LNCAP (cell line): ENCODE measurements around the gene CDC42EP3.

ENCODE experiments used
- CTCF ChIP-seq: fragments of 450-650 bp; IDR thresholded peaks from 2 replicates; pipeline ENCODE4 v1.5.1; 2017; ENCODE audit warnings: mild to moderate bottlenecking

CDC42EP3 gene

GRCh38 chr2:37671009-37671815 lies at the start of gene CDC42EP3:
TSS of gene CDC42EP3 (minus strand) at chr2:37671642. CDS start at chr2:37646587, 25,055 bp downstream.
- no peak for TF ChIP-seq CTCF

GRCh38 chr2:37721201-37721560 lies 49.7 kb upstream of the CDC42EP3 start:
- TF ChIP-seq CTCF: no peak

GRCh38 chr2:37720533-37721200 lies 49.2 kb upstream of the CDC42EP3 start:
- no peak for TF ChIP-seq CTCF

GRCh38 chr2:37718515-37719161 lies 47.2 kb upstream of the CDC42EP3 start:
- no peak for TF ChIP-seq CTCF

- TF ChIP-seq CTCF: no peak
Observed at GRCh38 chr2:37713258-37713700, 41.8 kb upstream of the CDC42EP3 start.

- TF ChIP-seq CTCF: no peak
Observed at GRCh38 chr2:37711831-37712230, 40.4 kb upstream of the CDC42EP3 start.

GRCh38 chr2:37711308-37711731 lies 39.9 kb upstream of the CDC42EP3 start:
- TF ChIP-seq CTCF: no peak
